ENCODE results near the gene CFAP298.
A peak's percentile ranks its signal among the peaks of the same experiment; 100 is the strongest.
"Not testable (repeated sequence)": the region's sequence is repeated elsewhere in the genome, so short reads cannot be mapped to it uniquely, and the experiment has no call there.

The CFAP298 gene

GRCh38 chr21:32612075-32612998, at the start of gene CFAP298:
CFAP298 (minus strand) TSS chr21:32612377; CDS start chr21:32612243, 134 bp downstream.
- DNase-seq: peak; percentile 95

GRCh38 chr21:32661026-32661782, 49.0 kb upstream of the CFAP298 start:
- DNase-seq: not testable (repeated sequence)

- no peak for DNase-seq
These were observed 46.3 kb upstream of the CFAP298 start for GRCh38 chr21:32658524-32658923.

GRCh38 chr21:32653326-32653901, 41.2 kb upstream of the CFAP298 start:
- no peak for DNase-seq

GRCh38 chr21:32648165-32648564, 36.0 kb upstream of the CFAP298 start:
- no peak for DNase-seq

- no peak for DNase-seq
These were observed 33.3 kb upstream of the CFAP298 start for GRCh38 chr21:32645261-32646182.

GRCh38 chr21:32641710-32642698, 29.8 kb upstream of the CFAP298 start:
- DNase-seq: no peak

- peak; percentile 79 for DNase-seq
These were observed 14.5 kb upstream of the CFAP298 start for GRCh38 chr21:32626621-32627196.

GRCh38 chr21:32618218-32618617, 6.0 kb upstream of the CFAP298 start:
- not testable (repeated sequence) for DNase-seq

- no peak for DNase-seq
These were observed 1.4 kb upstream of the CFAP298 start for GRCh38 chr21:32613436-32614043.

- DNase-seq: no peak
These were observed 791 bp upstream of the CFAP298 start for GRCh38 chr21:32612999-32613337.

GRCh38 chr21:32611471-32611997, 643 bp downstream of the CFAP298 start:
- peak; percentile 2 for DNase-seq

- not testable (repeated sequence) for DNase-seq
These were observed 1.2 kb downstream of the CFAP298 start for GRCh38 chr21:32610940-32611339.

- no peak for DNase-seq
These were observed 3.3 kb downstream of the CFAP298 start for GRCh38 chr21:32608851-32609250.

- no peak for DNase-seq
These were observed 6.7 kb downstream of the CFAP298 start for GRCh38 chr21:32605469-32605868.

- no peak for DNase-seq
These were observed 7.7 kb downstream of the CFAP298 start for GRCh38 chr21:32604464-32604863.

GRCh38 chr21:32603131-32603530, 9.0 kb downstream of the CFAP298 start:
- DNase-seq: no peak

- no peak for DNase-seq
These were observed 10.1 kb downstream of the CFAP298 start for GRCh38 chr21:32602099-32602498.

GRCh38 chr21:32599526-32599925, 12.7 kb downstream of the CFAP298 start:
- no peak for DNase-seq

GRCh38 chr21:32599091-32599490, 13.1 kb downstream of the CFAP298 start:
- DNase-seq: no peak

All from NCI-H226 (cell line).